ENCODE measurements around the gene ST6GALNAC6.
"Not testable (repeated sequence)": the region's sequence is repeated elsewhere in the genome, so short reads cannot be mapped to it uniquely, and the experiment has no call there.

Gene ST6GALNAC6

DNA sequence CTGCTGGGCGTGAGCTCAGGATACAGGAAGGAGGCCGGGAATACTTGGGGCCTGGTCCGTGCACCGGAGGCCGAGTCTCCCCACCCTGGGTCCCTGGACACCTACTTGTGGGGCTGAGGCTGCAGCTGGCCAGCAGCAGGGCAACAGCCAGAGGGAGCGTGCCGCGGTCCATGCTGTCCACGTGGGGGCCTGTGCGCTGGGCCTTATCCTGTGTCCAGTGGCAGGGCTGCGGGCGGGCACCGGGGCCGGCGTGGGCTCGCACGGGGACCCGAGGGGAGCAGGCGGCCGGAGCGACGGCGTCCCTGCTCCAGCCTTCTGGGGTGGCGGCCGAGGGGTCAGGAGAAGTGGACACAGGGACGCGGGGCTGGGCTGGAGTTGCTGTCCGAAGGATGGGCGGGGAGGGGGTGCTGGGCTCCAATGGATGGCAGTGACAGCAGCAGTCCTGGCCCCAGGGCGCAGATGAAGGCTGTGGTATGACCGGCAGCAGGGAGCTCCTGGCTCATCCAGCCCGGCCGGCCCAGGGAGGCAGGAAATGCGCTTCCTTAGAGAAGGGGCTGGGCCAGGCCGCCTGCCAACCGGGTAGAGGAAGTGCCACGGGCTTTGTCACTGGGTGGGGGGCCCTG is 45.1 kb downstream of the ST6GALNAC6 start, which contains the start of gene ENG:
Gene ENG (minus strand): TSS at position 475 of the 623 bp plus-strand sequence. CDS start 303 bp downstream, at position 172.
- no peak for DNase-seq

DNA sequence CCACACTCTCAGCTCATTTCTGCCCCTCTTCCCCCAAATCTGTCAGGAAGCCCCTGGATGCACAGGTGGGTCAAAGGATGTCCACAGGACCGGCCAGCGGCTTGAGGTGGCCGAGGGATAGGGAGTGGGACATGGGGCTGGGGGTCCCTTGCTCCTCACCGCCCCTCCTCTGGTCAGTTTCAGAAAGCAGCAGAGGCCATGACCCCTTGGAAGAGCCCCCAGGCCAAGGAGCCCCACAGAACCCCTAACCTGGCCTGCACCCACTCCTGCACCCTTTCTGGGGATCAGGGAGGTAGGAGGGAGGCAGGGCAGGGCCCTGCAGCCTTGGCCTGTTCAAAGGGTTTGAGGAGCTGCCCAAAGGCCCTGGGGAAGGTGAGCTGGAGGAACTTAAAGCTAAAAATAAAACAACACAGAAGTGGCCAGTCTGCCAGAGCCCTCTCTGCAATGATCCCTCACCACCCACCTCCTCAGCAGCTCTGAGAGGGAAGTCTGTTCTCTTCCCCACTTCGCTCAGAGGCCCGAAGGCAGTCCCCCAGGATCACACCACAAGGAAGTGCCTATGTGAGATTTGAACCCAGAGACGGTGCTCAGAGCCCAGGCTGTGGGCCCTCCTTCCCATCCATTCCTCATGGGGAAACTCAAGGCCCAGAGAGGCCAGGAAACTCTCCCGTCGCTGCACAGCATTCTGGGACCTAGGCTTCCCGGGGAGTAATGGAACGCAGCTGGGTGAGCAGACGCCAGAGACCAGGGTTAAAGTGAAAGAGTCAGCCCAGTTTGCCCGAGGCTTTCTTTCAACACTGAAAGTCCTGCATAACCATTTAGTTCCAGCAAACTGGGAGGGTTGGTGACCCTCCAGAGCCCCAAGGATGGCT is 45.9 kb downstream of the ST6GALNAC6 start:
- no peak for DNase-seq

DNA sequence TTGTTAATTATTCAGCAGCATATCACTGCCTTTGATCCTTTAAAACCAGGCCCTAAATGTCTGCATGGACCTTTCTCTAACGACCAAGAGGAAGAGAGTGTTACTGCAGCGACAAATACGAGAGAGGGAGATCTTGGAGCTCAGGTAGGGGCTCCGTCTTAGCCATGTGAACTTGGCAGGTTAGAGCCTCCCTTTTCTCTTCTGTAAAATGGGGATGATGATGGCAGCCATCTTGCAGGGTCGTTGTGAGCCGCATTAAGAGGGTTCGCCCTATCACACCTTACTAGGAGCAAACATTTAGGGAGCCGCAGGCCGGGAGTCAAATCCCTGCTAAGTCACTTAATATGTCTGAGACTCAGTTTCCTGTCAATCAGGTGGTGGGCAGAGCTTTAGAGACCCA is 46.6 kb downstream of the ST6GALNAC6 start:
- DNase-seq = no peak

DNA sequence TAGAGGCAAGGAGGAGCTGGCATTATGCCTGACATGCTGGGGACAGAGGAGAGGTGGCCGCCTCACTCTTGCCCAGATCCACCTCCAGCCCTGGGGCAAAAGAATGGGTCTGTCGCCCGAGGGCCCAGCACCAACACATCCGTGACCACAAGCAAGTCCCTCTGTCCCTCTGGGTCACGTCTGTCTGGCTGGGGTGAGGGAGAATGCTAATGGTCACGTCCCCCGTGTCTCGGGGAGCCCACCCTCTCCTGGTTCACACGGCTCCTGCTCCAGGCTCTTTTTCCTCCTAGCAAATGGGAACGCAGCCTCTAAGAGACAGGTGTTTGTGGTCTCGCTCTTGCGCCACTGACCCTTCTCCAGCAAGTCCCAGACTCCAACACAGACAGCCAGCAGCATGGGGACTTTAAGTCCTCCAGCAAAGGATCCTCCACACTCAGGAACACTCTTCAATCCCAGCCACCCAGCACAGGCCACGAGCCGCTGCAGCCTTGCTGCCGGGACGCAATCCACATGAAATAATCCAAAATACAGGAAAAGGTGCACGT is 49.0 kb downstream of the ST6GALNAC6 start:
- no peak for DNase-seq

- no peak for DNase-seq
Observed at GRCh38 chr9:127848756-127849504, 50.5 kb downstream of the ST6GALNAC6 start.

GRCh38 chr9:127847833-127848755 is 51.3 kb downstream of the ST6GALNAC6 start:
- DNase-seq = no peak

- DNase-seq = no peak
Observed at GRCh38 chr9:127847178-127847510, 52.3 kb downstream of the ST6GALNAC6 start.

- no peak for DNase-seq
Observed at GRCh38 chr9:127846443-127847177, 52.8 kb downstream of the ST6GALNAC6 start.

DNA sequence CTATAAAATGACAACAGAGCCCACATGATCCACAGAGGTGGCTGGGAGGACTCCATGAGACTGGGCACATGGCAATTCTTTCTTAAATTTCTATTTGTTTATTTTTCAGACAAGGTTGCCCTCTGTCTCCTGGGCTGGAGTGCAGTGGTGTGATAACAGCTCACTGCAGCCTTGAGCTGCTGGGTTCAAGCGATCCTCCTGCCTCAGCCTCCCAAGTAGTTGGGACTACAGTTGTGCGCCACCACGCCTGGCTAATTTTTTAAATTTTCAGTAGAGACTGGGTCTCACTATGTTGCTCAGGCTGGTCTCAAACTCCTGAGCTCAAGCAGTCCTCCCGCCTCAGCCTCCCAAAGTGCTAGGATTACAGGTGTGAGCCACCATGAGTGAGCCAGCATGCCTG is 53.8 kb downstream of the ST6GALNAC6 start:
- DNase-seq = not testable (repeated sequence)

GRCh38 chr9:127844821-127845359 is 54.5 kb downstream of the ST6GALNAC6 start:
- DNase-seq = no peak

DNA sequence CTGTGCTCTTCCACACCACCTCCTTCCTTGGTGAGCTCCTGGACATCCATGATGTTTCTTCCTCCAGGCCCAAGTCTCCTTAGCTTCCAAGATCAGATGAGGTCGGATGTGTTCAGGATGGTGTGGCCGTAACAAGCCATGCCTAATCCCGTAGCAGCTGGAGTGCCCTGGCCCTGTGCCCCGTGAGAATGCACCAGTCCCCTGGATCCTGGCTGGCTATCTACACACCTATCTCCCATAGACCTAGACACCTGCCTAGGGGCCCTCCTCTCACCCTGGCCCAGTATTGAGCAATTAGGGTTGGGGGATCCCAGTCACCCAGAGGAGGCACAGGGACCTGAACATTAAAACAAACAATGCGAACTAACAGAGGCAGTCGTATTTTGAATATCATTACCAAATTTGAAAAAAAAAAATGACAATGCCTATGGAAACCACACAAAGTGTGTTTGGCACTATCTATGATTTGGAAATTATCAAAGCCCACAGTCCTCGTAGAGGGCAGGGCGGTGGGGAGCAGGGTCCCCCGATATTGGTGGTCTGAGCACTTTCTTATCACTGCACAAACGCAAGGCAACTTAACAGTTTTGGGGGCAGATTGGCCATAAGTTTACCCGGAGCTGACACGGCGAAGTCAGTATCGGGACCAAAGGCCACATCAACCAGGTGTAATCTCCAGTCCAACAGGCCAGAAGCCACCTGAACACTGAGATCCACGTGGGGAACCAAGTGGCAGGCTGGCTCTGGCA is 58.1 kb downstream of the ST6GALNAC6 start:
- no peak for DNase-seq

DNA sequence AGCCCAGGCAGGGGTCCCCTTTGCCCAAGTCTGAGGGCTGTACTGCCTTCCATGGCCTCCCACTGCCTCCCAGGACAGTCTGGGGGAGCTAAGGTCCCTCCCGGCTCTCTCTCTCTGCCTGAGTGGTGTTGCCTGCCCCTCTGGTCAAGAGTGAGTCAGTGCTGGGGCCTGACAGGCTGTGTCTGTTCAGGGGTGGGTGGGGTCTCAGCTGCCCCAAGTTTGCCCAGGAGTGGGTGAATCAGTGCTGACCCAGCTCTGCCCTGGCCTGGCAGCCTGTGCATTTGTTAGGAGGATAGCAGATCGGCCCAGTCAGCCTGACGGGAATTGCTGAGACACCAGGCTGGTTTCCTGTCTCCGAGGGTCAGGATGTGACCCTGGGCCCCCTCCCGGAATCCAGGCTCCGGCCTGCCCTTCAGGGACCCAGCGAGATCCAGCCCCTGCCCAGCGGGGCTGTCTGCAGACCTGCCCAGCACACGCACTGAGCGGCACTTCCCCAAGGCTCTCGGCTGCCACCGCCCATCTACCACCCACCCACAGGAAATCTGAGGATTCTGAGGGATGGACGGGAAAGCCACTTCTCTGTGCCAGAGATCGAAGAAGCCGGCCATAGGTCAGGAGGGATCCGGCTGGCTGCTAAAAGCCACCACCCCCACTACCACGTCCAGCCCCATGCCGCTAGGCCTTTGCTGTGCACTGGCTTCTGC is 60.9 kb downstream of the ST6GALNAC6 start:
- peak in 1 of 2 donors; percentile 56 for DNase-seq

GRCh38 chr9:127837346-127837745 is 62.1 kb downstream of the ST6GALNAC6 start:
- DNase-seq = no peak

DNA sequence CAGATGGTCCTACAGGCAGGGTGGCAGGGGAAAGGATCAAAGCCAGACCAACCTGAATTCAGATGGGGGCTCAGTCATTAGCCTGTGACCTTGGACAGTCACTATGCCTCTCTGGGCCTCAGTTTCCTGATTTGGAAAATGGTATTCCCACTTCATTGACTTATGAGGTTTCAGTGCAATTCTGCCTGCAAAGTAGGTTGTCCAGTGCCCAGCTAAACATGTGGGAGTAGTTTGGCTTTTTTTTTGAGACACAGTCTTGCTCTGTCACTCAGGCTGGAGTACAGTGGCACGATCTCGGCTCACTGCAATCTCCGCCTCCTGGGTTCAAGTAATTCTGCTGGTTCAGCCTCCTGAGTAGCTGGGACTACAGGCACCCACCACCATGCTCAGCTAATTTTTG is 62.8 kb downstream of the ST6GALNAC6 start:
- not testable (repeated sequence) for DNase-seq

DNA sequence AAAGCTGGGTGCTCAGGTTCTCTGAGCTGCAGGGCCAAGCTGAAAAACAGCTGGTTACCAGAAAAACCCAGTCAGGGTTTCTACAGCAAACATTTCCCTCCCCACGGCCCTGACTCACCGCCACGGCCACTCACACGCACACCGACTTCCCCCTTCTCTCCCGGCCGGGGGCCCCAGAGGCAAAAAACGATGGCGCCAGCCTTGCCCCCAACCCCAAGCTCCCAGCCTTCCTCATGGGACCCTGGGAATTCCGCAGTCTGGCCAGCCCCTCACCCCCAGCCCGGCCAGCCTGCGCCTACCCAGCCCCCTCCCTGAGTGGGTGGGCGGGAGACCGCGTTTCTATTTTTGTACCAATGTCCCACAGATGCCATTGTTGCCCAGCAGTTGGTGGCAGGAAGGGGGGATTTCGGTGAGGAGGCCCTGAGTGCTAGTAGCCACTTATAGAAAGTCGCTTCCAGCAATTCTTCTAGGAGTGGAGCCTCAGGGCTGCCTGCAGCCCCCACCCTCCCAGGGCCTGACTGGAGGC is 63.3 kb downstream of the ST6GALNAC6 start:
- peak; percentile 15 to 72 for DNase-seq

Data from CD4-positive, alpha-beta T cell treated with Interleukin-4 for 1 hour (primary cell).